GM19455 (cell line): ENCODE measurements around the gene FLNB.
"Not testable (repeated sequence)": the region's sequence is repeated elsewhere in the genome, so short reads cannot be mapped to it uniquely, and the experiment has no call there.

Source experiments
- ATAC-seq: cut with Tn5 transposase; IDR thresholded peaks from one replicate; pipeline ENCODE4 v1.9.1; 2021; ENCODE audit not compliant: unreplicated experiment

Gene FLNB

GRCh38 chr3:58051196-58051595 lies 43.0 kb downstream of the FLNB start:
- no peak for ATAC-seq

GRCh38 chr3:58051658-58052261 lies 43.5 kb downstream of the FLNB start:
- not testable (repeated sequence) for ATAC-seq

GRCh38 chr3:58052373-58053273 lies 44.4 kb downstream of the FLNB start:
- ATAC-seq = no peak

GRCh38 chr3:58054652-58055051 lies 46.4 kb downstream of the FLNB start:
- ATAC-seq = no peak

GRCh38 chr3:58055314-58055713 lies 47.1 kb downstream of the FLNB start:
- ATAC-seq = no peak

- ATAC-seq = not testable (repeated sequence)
Observed at GRCh38 chr3:58055891-58056290, 47.7 kb downstream of the FLNB start.

GRCh38 chr3:58058361-58059263 lies 50.4 kb downstream of the FLNB start:
- no peak for ATAC-seq

GRCh38 chr3:58059349-58060321 lies 51.4 kb downstream of the FLNB start:
- ATAC-seq = no peak

- no peak for ATAC-seq
Observed at GRCh38 chr3:58062472-58062871, 54.2 kb downstream of the FLNB start.

- ATAC-seq = no peak
Observed at GRCh38 chr3:58063022-58063815, 55.0 kb downstream of the FLNB start.

GRCh38 chr3:58064923-58065638 lies 56.9 kb downstream of the FLNB start:
- ATAC-seq = no peak

GRCh38 chr3:58065700-58066167 lies 57.5 kb downstream of the FLNB start:
- ATAC-seq = no peak

GRCh38 chr3:58066842-58067241 lies 58.6 kb downstream of the FLNB start:
- no peak for ATAC-seq

GRCh38 chr3:58068122-58068809 lies 60.0 kb downstream of the FLNB start:
- no peak for ATAC-seq

- ATAC-seq = no peak
Observed at GRCh38 chr3:58071480-58071971, 63.3 kb downstream of the FLNB start.

GRCh38 chr3:58072052-58072762 lies 64.0 kb downstream of the FLNB start:
- ATAC-seq = no peak

GRCh38 chr3:58072763-58073130 lies 64.5 kb downstream of the FLNB start:
- no peak for ATAC-seq
